Parathyroid adenoma (tissue), 2 donors: ENCODE results near the gene PGLYRP1.

Source experiments
- H2AFZ ChIP-seq: fragments of 300-600 bp; sonication (generic); one replicate; pipeline ENCODE4 v1.7.0; 2017; ENCODE audit warnings: antibody characterized with exemption, mild to moderate bottlenecking
- H3K27ac ChIP-seq: fragments of 300-600 bp; sonication (generic); one replicate; pipeline ENCODE4 v1.7.0; 2017
- H3K27me3 ChIP-seq: fragments of 300-600 bp; sonication (generic); one replicate; pipeline ENCODE4 v1.7.0; 2017; ENCODE audit warnings: low read length; ENCODE audit not compliant: control insufficient read depth, insufficient read depth
- H3K36me3 ChIP-seq: fragments of 300-600 bp; sonication (generic); one replicate; pipeline ENCODE4 v1.7.0; 2017; ENCODE audit warnings: low read length; ENCODE audit not compliant: control insufficient read depth, insufficient read depth
- H3K4me1 ChIP-seq: fragments of 300-600 bp; sonication (generic); one replicate; pipeline ENCODE4 v1.7.0; 2017; ENCODE audit warnings: control low read depth
- H3K4me2 ChIP-seq: fragments of 300-600 bp; sonication (generic); one replicate; pipeline ENCODE4 v1.7.0; 2017; ENCODE audit warnings: low read length
- H3K4me3 ChIP-seq: fragments of 300-600 bp; sonication (generic); one replicate; pipeline ENCODE4 v1.7.0; 2017; ENCODE audit warnings: low read depth, low read length
- H3K79me2 ChIP-seq: fragments of 300-600 bp; sonication (generic); one replicate; pipeline ENCODE4 v1.7.0; 2017; ENCODE audit warnings: control low read depth
- H3K9ac ChIP-seq: fragments of 300-600 bp; sonication (generic); one replicate; pipeline ENCODE4 v1.7.0; 2017; ENCODE audit warnings: mild to moderate bottlenecking
- H3K9me3 ChIP-seq: fragments of 300-600 bp; sonication (generic); one replicate; pipeline ENCODE4 v1.7.0; 2017; ENCODE audit warnings: low read length; ENCODE audit not compliant: control insufficient read depth
- TF ChIP-seq, protein P1 (sequence below): fragments of 300-600 bp; sonication (generic); IDR thresholded peaks from one replicate; pipeline ENCODE4 v1.7.0; 2017; ENCODE audit warnings: antibody characterized with exemption, mild to moderate bottlenecking
- donor health status: primary hyperparathyroidism.

Gene PGLYRP1, protein sequence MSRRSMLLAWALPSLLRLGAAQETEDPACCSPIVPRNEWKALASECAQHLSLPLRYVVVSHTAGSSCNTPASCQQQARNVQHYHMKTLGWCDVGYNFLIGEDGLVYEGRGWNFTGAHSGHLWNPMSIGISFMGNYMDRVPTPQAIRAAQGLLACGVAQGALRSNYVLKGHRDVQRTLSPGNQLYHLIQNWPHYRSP

DNA sequence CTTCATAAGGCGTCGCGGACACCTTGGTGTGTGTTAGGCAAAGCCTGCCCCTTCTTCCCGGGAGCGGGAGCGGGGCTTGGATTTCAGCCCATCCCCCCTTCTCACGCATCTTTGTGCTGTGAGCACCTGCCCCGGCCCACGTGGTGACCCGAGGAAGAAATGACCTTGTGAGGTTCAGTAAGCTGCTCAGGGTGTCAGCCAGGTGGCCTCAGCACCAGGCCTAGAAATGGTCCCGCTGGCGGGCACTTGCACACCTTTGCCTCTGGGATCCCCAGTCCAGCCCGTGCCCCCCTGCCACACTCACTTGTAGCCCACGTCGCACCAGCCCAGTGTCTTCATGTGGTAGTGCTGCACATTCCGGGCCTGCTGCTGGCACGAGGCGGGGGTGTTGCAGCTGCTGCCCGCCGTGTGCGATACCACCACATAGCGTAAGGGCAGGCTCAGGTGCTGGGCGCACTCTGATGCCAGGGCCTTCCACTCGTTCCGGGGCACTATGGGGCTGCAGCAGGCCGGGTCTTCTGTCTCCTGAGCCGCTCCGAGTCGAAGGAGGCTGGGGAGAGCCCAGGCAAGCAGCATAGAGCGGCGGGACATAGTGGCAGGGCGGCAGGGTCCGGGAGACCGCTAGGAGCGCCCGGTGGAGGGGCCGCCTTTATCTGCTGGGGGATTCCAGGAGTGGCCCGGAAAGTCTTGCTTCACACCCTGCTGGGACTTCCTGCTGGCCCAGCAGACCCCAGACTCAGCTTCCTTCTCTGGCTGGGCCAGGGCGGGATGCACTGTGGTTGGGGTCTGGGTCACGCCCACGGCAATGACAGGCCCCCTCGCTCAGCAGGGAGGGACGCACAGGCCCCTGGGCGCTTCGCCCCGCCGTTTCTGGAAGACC lies at the start of gene PGLYRP1:
Gene PGLYRP1, minus strand, starts transcription at position 623 of the 880 bp plus-strand sequence. Its CDS starts 32 bp downstream, at position 591.
- Histone ChIP-seq H3K4me2 (no peak within 1 kb of the TSS), H3K9me3 (no peaks in the 10 kb centered on the region), H3K79me2 (no peaks in the 10 kb centered on the region), H3K9ac (no peak within 1 kb of the TSS), H3K27ac (no peak within 1 kb of the TSS), H3K4me3 (no peak within 1 kb of the TSS), H2AFZ (no peak within 1 kb of the TSS), H3K36me3 (no peaks in the 10 kb centered on the region), H3K27me3 (peaks cover 5% of the 10 kb centered on the region), H3K4me1 (no peaks in the 10 kb centered on the region)
- TF ChIP-seq, protein P1, sequence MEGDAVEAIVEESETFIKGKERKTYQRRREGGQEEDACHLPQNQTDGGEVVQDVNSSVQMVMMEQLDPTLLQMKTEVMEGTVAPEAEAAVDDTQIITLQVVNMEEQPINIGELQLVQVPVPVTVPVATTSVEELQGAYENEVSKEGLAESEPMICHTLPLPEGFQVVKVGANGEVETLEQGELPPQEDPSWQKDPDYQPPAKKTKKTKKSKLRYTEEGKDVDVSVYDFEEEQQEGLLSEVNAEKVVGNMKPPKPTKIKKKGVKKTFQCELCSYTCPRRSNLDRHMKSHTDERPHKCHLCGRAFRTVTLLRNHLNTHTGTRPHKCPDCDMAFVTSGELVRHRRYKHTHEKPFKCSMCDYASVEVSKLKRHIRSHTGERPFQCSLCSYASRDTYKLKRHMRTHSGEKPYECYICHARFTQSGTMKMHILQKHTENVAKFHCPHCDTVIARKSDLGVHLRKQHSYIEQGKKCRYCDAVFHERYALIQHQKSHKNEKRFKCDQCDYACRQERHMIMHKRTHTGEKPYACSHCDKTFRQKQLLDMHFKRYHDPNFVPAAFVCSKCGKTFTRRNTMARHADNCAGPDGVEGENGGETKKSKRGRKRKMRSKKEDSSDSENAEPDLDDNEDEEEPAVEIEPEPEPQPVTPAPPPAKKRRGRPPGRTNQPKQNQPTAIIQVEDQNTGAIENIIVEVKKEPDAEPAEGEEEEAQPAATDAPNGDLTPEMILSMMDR, result no peak

GRCh38 chr19:46069806-46070341 lies 47.0 kb upstream of the PGLYRP1 start:
- Histone ChIP-seq H3K9me3 (no peaks in the 10 kb centered on the region), H3K79me2 (no peaks in the 10 kb centered on the region), H3K9ac (no peak overlapping the region), H3K4me3 (no peak overlapping the region), H2AFZ (no peak overlapping the region), H3K27ac (no peak overlapping the region), H3K4me2 (no peak overlapping the region), H3K27me3 (no peaks in the 10 kb centered on the region), H3K36me3 (no peaks in the 10 kb centered on the region), H3K4me1 (no peaks in the 10 kb centered on the region)
- TF ChIP-seq, protein P1, result no peak

DNA sequence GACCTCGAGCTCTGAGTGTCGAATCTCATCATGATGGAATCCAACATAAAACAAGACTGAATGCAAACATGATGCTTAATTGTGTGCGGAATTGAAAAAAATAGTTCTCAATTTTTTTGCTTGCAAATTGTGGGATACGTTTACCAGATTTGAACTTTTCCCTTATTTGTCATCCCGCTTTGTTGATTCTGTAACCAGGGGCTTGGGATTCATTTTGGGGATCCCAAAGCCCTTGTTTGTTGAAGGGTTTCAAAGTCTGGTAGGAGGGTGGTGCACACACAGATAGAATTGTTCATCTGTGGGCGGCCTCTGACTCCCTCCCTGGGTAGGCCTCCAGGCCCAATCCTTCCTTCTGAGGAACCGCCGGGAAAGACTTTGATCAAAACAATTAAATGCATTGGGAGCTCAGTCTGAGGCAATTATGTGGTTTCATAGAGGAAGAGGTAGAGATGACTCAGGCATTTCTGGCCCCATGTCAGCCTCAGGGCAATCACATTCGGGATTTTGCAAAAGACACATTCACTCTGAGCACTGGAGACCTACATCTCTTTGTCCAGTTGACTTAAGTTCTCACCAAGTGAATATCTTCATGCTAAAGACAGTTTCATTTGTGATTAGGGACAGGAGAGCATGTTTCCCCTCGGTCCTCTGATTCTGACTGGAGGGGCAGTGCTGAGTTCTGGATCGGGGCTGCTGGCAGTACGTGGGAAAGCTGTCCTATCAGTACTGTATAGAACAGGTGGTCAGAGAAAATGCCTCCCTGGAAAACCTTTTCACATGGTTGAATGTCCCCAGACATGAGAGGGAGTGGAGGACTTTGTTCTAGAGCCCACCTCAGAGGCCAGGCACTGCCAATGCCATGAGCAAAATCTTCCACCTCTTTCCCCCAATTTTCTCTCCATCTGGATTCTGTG lies 45.7 kb upstream of the PGLYRP1 start:
- no peak overlapping the region for H2AFZ ChIP-seq
- H3K9ac ChIP-seq, result no peak overlapping the region
- H3K79me2 ChIP-seq, result no peaks in the 10 kb centered on the region
- no peaks in the 10 kb centered on the region for H3K9me3 ChIP-seq
- H3K4me3 ChIP-seq, result no peak overlapping the region
- H3K4me1 ChIP-seq, result no peaks in the 10 kb centered on the region
- no peaks in the 10 kb centered on the region for H3K27me3 ChIP-seq
- no peaks in the 10 kb centered on the region for H3K36me3 ChIP-seq
- H3K27ac ChIP-seq, result no peak overlapping the region
- TF ChIP-seq, protein P1, result no peak
- no peak overlapping the region for H3K4me2 ChIP-seq

DNA sequence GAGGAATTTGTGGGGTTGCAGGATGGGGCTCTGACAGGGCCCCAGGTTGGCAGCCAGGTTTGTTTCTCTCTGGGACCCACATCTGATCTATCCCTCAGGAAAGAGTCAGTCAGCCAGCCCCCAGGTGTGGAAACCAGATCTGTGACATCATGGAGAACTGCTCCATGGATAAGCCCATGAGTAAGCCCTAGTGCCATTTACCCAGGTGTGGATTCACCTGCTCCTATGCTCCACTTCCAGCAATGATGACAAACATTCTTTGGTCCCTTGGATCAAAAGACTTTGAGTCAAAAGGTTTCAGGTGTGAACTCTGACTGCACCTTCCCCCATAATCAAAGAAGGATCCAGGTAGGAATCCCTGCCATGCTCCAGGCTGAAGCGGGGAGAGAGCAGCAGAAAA lies 44.8 kb upstream of the PGLYRP1 start:
- no peak overlapping the region for H3K9ac ChIP-seq
- H3K27me3 ChIP-seq, result no peaks in the 10 kb centered on the region
- H3K79me2 ChIP-seq, result no peaks in the 10 kb centered on the region
- H3K9me3 ChIP-seq, result no peaks in the 10 kb centered on the region
- TF ChIP-seq, protein P1, result no peak
- no peak overlapping the region for H2AFZ ChIP-seq
- H3K4me2 ChIP-seq, result no peak overlapping the region
- H3K27ac ChIP-seq, result no peak overlapping the region
- H3K36me3 ChIP-seq, result no peaks in the 10 kb centered on the region
- no peak overlapping the region for H3K4me3 ChIP-seq
- H3K4me1 ChIP-seq, result no peaks in the 10 kb centered on the region
